ENCODE measurements around the gene DGKQ. TPM values are rescaled to one million over a fixed set of nuclear protein-coding genes. Genes with fewer than 3 reads are reported as not detected.
"Not testable (repeated sequence)": the region's sequence is repeated elsewhere in the genome, so short reads cannot be mapped to it uniquely, and the experiment has no call there.

Gene DGKQ
- polyA plus RNA-seq, 1 of the 3 experiments (the other 2 are of a cell fraction): 10.9 TPM

- TF ChIP-seq REST (IDR thresholded peaks at IDR 0.05; ENCODE audit: low read depth, low read length) (no peak), ZBTB33 (IDR thresholded peaks at IDR 0.05; ENCODE audit: borderline replicate concordance, low read depth) (no peak), EZH2phosphoT487 (IDR thresholded peaks at IDR 0.05; ENCODE audit: borderline replicate concordance, low read depth) (no peak), RCOR1 (IDR thresholded peaks at IDR 0.05; ENCODE audit: low read length) (no peak), MAX (IDR thresholded peaks at IDR 0.05; ENCODE audit: low read depth) (no peak)
Measured at GRCh38 chr4:1000686-1001260, 27.4 kb upstream of the DGKQ start (continued).

- Histone ChIP-seq H2AFZ (ENCODE audit: low read depth) (no peak overlapping the region), H3K4me1 (ENCODE audit: control insufficient read depth in 1 of 2, insufficient read depth in 2 of 2, low read depth in 1 of 2, low read length in 1 of 2) (no peaks in the 10 kb centered on the region; a peak in 1 of 4 replicates), H3K27ac (ENCODE audit: low read depth in 2 of 2, low read length in 1 of 2) (no peak overlapping the region), H3K36me3 (replicated peaks in 1 of 2; ENCODE audit: control insufficient read depth in 1 of 2, insufficient read depth in 2 of 2, low read length in 1 of 2) (no peaks in the 10 kb centered on the region), H3K9me3 (no peaks in the 10 kb centered on the region), H3K4me2 (no peak overlapping the region), H3K9ac (no peak overlapping the region), H3K4me3 (ENCODE audit: low read depth in 2 of 2, low read length in 1 of 2) (no peak overlapping the region), H3K9me2 (no peaks in the 10 kb centered on the region), H3F3A (replicated peaks; ENCODE audit: insufficient read depth) (no peaks in the 10 kb centered on the region), H4K20me1 (ENCODE audit: insufficient read depth) (peaks cover 14% of the 10 kb centered on the region; the same call in 1 of the 2 replicates), H3K79me2 (ENCODE audit: insufficient read depth) (no peaks in the 10 kb centered on the region), H3K27me3 (ENCODE audit: insufficient read depth) (peaks cover 26% of the 10 kb centered on the region)
- ChIA-PET CTCF (interaction anchor here (1.1 kb wide), 1 partner anchor 258 kb away, joined by 3 read pairs; no protein-coding TSS in a partner anchor), POLR2A (no interaction called here)
- TF ChIP-seq ZBTB33 (IDR thresholded peaks at IDR 0.05; ENCODE audit: borderline replicate concordance, low read depth) (no peak), POLR2AphosphoS5 (IDR thresholded peaks at IDR 0.05; ENCODE audit: low read depth, low read length) (no peak), TAF1 (IDR thresholded peaks at IDR 0.05; ENCODE audit: borderline replicate concordance, low read depth, low read length) (no peak), SIN3A (IDR thresholded peaks at IDR 0.05; ENCODE audit: borderline replicate concordance, low read depth, low read length) (no peak), RXRA (IDR thresholded peaks at IDR 0.05; ENCODE audit: borderline replicate concordance, low read depth) (no peak), USF1 (IDR thresholded peaks at IDR 0.05; ENCODE audit: borderline replicate concordance, low read depth) (no peak)
- 20% methylated on average over 2 of the region's 18 CpGs for WGBS (ENCODE audit: low lambda C conversion rate)
- no peak for DNase-seq
Measured at GRCh38 chr4:999882-1000425, 26.6 kb upstream of the DGKQ start.

- not testable (repeated sequence) for H3K9me3 ChIP-seq; H3K27ac ChIP-seq (ENCODE audit: low read depth in 2 of 2, low read length in 1 of 2); DNase-seq; H3K4me2 ChIP-seq; H3F3A ChIP-seq (replicated peaks; ENCODE audit: insufficient read depth); H3K4me1 ChIP-seq (ENCODE audit: control insufficient read depth in 1 of 2, insufficient read depth in 2 of 2, low read depth in 1 of 2, low read length in 1 of 2); H2AFZ ChIP-seq (ENCODE audit: low read depth); H3K36me3 ChIP-seq (replicated peaks in 1 of 2; ENCODE audit: control insufficient read depth in 1 of 2, insufficient read depth in 2 of 2, low read length in 1 of 2); H3K9ac ChIP-seq; H3K4me3 ChIP-seq (ENCODE audit: low read depth in 2 of 2, low read length in 1 of 2); H3K9me2 ChIP-seq; H3K79me2 ChIP-seq (ENCODE audit: insufficient read depth)
- ChIA-PET CTCF (interaction anchor here (1.0 to 1.6 kb wide), 3 partner anchors 12 to 396 kb away, joined by 3 to 11 read pairs (median 3); partner anchors contain the start of gene IDUA), POLR2A (interaction anchor here (1.2 kb wide), 1 partner anchor 12 kb away, joined by 4 read pairs; no protein-coding TSS in a partner anchor)
- H3K27me3 ChIP-seq (ENCODE audit: insufficient read depth): peaks cover 26% of the 10 kb centered on the region
- WGBS (ENCODE audit: low lambda C conversion rate): 34% methylated on average over 12 of the region's 21 CpGs
- peaks cover 14% of the 10 kb centered on the region; the same call in 1 of the 2 replicates for H4K20me1 ChIP-seq (ENCODE audit: insufficient read depth)
Measured at GRCh38 chr4:999240-999863, 26.0 kb upstream of the DGKQ start.
